Liver (tissue), 9 donors: Measurements from ENCODE around the gene TANC1. TPM values are rescaled to one million over a fixed set of nuclear protein-coding genes. Genes with fewer than 3 reads are reported as not detected.
A peak's percentile ranks its signal among the peaks of the same experiment; 100 is the strongest.

Experiments
- DNase-seq: peaks from one replicate; pipeline ENCODE4 v3.0.0-alpha.2; 2017; ENCODE audit warnings: low spot score
- H3K27ac ChIP-seq, 2 donors: one replicate each; pipeline ENCODE4 v1.7.0; 2013; ENCODE audit warnings: inconsistent platforms in 2 of 2, low read length in 2 of 2, control low read depth in 1 of 2, low read depth in 1 of 2, mild to moderate bottlenecking in 1 of 2
- H3K27me3 ChIP-seq, 4 donors: one replicate each; pipeline versions ENCODE4 v1.6.1 to v1.7.0; 2013; ENCODE audit warnings: low read length in 3 of 4, inconsistent platforms in 1 of 4, mild to moderate bottlenecking in 1 of 4, moderate library complexity in 1 of 4; ENCODE audit not compliant: control insufficient read depth in 4 of 4, insufficient read depth in 4 of 4
- H3K36me3 ChIP-seq, 4 donors: one replicate each; pipeline versions ENCODE4 v1.6.1 to v1.7.0; 2013; ENCODE audit warnings: low read length in 3 of 4, mild to moderate bottlenecking in 3 of 4, low read depth in 1 of 4, moderate library complexity in 1 of 4; ENCODE audit not compliant: control insufficient read depth in 4 of 4, insufficient read depth in 3 of 4
- H3K4me1 ChIP-seq, 4 donors: one replicate each; pipeline versions ENCODE4 v1.6.1 to v1.7.0; 2013; ENCODE audit warnings: low read length in 3 of 4, mild to moderate bottlenecking in 3 of 4, moderate library complexity in 1 of 4; ENCODE audit not compliant: control insufficient read depth in 4 of 4, insufficient read depth in 4 of 4
- H3K4me3 ChIP-seq, 3 donors: one replicate each; pipeline versions ENCODE4 v1.6.1 to v1.7.0; 2013; ENCODE audit warnings: low read length in 3 of 3, control low read depth in 1 of 3, low read depth in 1 of 3, mild to moderate bottlenecking in 1 of 3
- H3K9ac ChIP-seq, 2 donors: one replicate each; pipeline ENCODE4 v1.7.0; 2013; ENCODE audit warnings: low read length in 2 of 2, mild to moderate bottlenecking in 2 of 2, moderate library complexity in 2 of 2, control low read depth in 1 of 2, low read depth in 1 of 2
- H3K9me3 ChIP-seq, 4 donors: one replicate each; pipeline versions ENCODE4 v1.6.1 to v1.7.0; 2013; ENCODE audit warnings: low read length in 3 of 4; ENCODE audit not compliant: control insufficient read depth in 4 of 4
- CTCF ChIP-seq: fragments of 150-350 bp; IDR thresholded peaks from 2 replicates; pipeline ENCODE4 v1.5.1; 2017; ENCODE audit warnings: improper control_type of control experiment, low read depth, low read length; ENCODE audit not compliant: missing input control
- EGR1 ChIP-seq, 2 donors: IDR thresholded peaks; 2 replicates each; pipeline ENCODE4 v1.6.1; 2016 to 2018; ENCODE audit warnings: antibody characterized with exemption in 2 of 2, low read depth in 2 of 2
- FOXA1 ChIP-seq: IDR thresholded peaks from 2 replicates; pipeline ENCODE4 v1.6.1; 2016; ENCODE audit warnings: antibody characterized with exemption
- FOXA2 ChIP-seq: IDR thresholded peaks from 2 replicates; pipeline ENCODE4 v1.6.1; 2016; ENCODE audit warnings: antibody characterized with exemption
- GABPA ChIP-seq, 2 donors: IDR thresholded peaks in 1 of 2; conservative IDR thresholded peaks in 1 of 2; 2 replicates each; pipeline ENCODE4 v1.6.1; 2016; ENCODE audit warnings: antibody characterized with exemption in 2 of 2, mild to moderate bottlenecking in 1 of 2, moderate library complexity in 1 of 2
- HNF4A ChIP-seq, 2 donors: conservative IDR thresholded peaks; 2 replicates each; pipeline ENCODE4 v1.6.1; 2016; ENCODE audit warnings: antibody characterized with exemption in 2 of 2, mild to moderate bottlenecking in 2 of 2
- HNF4G ChIP-seq: IDR thresholded peaks from 2 replicates; pipeline ENCODE4 v1.6.1; 2016; ENCODE audit warnings: antibody characterized with exemption
- JUND ChIP-seq, 2 donors: IDR thresholded peaks; 2 replicates each; pipeline ENCODE4 v1.6.1; 2016; ENCODE audit warnings: antibody characterized with exemption in 2 of 2
- MAX ChIP-seq: IDR thresholded peaks from 2 replicates; pipeline ENCODE4 v1.6.1; 2016; ENCODE audit warnings: antibody characterized with exemption
- NR2F2 ChIP-seq: IDR thresholded peaks from 2 replicates; pipeline ENCODE4 v1.6.1; 2016; ENCODE audit warnings: antibody characterized with exemption
- RXRA ChIP-seq, 2 donors: IDR thresholded peaks; 2 replicates each; pipeline ENCODE4 v1.6.1; 2017 to 2018; ENCODE audit warnings: antibody characterized with exemption in 2 of 2, mild to moderate bottlenecking in 1 of 2
- SP1 ChIP-seq: IDR thresholded peaks from 2 replicates; pipeline ENCODE4 v1.6.1; 2018; ENCODE audit warnings: antibody characterized with exemption, mild to moderate bottlenecking
- TAF1 ChIP-seq: conservative IDR thresholded peaks from 2 replicates; pipeline ENCODE4 v1.6.1; 2016; ENCODE audit warnings: antibody characterized with exemption, mild to moderate bottlenecking
- YY1 ChIP-seq: IDR thresholded peaks from 2 replicates; pipeline ENCODE4 v1.6.1; 2016; ENCODE audit warnings: antibody characterized with exemption, mild to moderate bottlenecking
- WGBS: extraction: QIAGEN DNeasy Blood & Tissue Kit; methylation state at CpG from one replicate; pipeline ENCODE4 v1.1.7; 2013; 5-methylcytosine and 5-hydroxymethylcytosine counted together
- polyA plus RNA-seq, 2 donors: library from polyadenylated mRNA; stranded (reverse) in 1 of 2; unstranded in 1 of 2; fragments of 200-250 nt in 1 of 2; fragments of >200 nt in 1 of 2; fragmentation: Nextera tagmentation in 1 of 2; extraction: Ambion mirVana in 1 of 2; gene quantifications; one replicate each; pipeline versions ENCODE4 v1.2.1 to v1.2.3, GENCODE V29; 2013 to 2015
- total RNA-seq, 2 donors: library from RNA; depleted of rRNA; stranded (reverse); fragments of >200 nt; gene quantifications; one replicate each; pipeline ENCODE4 v1.2.3, GENCODE V29; 2014
- TF ChIP-seq, protein P1 (sequence below): IDR thresholded peaks from 2 replicates; pipeline ENCODE4 v1.6.1; 2016; ENCODE audit warnings: antibody characterized with exemption
- TF ChIP-seq, protein P2 (sequence below): IDR thresholded peaks from 2 replicates; pipeline ENCODE4 v1.6.1; 2016; ENCODE audit warnings: antibody characterized with exemption, mild to moderate bottlenecking
- TF ChIP-seq, protein P3 (sequence below): IDR thresholded peaks from 2 replicates; pipeline ENCODE4 v1.6.1; 2016; ENCODE audit warnings: antibody characterized with exemption
- donor health status: healthy.
- donor health status: healthy.
- donor health status: healthy.
- donor health status: healthy.
- donor health status: healthy.

TANC1 gene
- total and polyA plus RNA-seq, 4 donors: 3.7 to 17.7 (median 5.2) TPM

DNA sequence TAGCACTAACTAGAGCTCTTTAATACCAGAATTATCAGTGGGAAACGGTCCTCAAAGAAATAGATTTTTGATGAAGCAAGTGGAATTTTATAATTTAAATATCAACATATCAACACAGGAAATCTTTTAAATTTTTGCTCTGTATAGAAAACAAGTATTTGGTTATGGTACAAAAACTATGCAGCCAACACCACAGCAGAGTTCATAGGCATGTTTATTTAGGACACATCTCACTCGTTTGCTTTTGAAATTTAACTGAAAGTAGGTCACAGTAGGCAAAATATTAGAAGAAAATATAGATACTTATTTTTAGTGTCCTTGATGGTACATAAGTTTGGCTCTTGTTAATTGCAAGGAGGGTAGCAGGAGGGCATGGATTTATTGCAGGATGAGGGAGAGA lies 34.3 kb upstream of the TANC1 start:
- Histone ChIP-seq H3K9me3 (peaks cover 0 to 4% (median 0%) of the 10 kb centered on the region in 4 donors), H3K9ac (no peak overlapping the region), H3K27ac (no peak overlapping the region), H3K27me3 (no peaks in the 10 kb centered on the region), H3K4me3 (no peak overlapping the region), H3K4me1 (peaks cover 0 to 2% (median 0%) of the 10 kb centered on the region in 4 donors), H3K36me3 (no peaks in the 10 kb centered on the region)
- DNase-seq: no peak
- TF ChIP-seq FOXA1: no peak
- TF ChIP-seq HNF4A (conservative IDR thresholded peaks at IDR 0.05): peak in 1 of 2 donors; percentile 6
- TF ChIP-seq, protein P1, sequence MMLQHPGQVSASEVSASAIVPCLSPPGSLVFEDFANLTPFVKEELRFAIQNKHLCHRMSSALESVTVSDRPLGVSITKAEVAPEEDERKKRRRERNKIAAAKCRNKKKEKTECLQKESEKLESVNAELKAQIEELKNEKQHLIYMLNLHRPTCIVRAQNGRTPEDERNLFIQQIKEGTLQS: no peak
- 43% methylated on average over 2 of the region's 2 CpGs for WGBS

- Histone ChIP-seq H3K27ac (no peak overlapping the region), H3K9me3 (peaks cover 0 to 4% (median 0%) of the 10 kb centered on the region in 4 donors), H3K4me1 (peaks cover 0 to 2% (median 0%) of the 10 kb centered on the region in 4 donors), H3K36me3 (no peaks in the 10 kb centered on the region), H3K4me3 (no peak overlapping the region), H3K9ac (no peak overlapping the region), H3K27me3 (no peaks in the 10 kb centered on the region)
- over 99% methylated on average over 3 of the region's 3 CpGs for WGBS
- TF ChIP-seq HNF4A (conservative IDR thresholded peaks at IDR 0.05) (no peak), FOXA2 (no peak), JUND (IDR thresholded peaks at IDR 0.05) (no peak), SP1 (no peak), GABPA (IDR thresholded peaks at IDR 0.05 in 1 of 2, conservative IDR thresholded peaks at IDR 0.05 in 1 of 2) (no peak), RXRA (IDR thresholded peaks at IDR 0.05) (no peak), TAF1 (no peak), CTCF (no peak)
- TF ChIP-seq, protein P2, sequence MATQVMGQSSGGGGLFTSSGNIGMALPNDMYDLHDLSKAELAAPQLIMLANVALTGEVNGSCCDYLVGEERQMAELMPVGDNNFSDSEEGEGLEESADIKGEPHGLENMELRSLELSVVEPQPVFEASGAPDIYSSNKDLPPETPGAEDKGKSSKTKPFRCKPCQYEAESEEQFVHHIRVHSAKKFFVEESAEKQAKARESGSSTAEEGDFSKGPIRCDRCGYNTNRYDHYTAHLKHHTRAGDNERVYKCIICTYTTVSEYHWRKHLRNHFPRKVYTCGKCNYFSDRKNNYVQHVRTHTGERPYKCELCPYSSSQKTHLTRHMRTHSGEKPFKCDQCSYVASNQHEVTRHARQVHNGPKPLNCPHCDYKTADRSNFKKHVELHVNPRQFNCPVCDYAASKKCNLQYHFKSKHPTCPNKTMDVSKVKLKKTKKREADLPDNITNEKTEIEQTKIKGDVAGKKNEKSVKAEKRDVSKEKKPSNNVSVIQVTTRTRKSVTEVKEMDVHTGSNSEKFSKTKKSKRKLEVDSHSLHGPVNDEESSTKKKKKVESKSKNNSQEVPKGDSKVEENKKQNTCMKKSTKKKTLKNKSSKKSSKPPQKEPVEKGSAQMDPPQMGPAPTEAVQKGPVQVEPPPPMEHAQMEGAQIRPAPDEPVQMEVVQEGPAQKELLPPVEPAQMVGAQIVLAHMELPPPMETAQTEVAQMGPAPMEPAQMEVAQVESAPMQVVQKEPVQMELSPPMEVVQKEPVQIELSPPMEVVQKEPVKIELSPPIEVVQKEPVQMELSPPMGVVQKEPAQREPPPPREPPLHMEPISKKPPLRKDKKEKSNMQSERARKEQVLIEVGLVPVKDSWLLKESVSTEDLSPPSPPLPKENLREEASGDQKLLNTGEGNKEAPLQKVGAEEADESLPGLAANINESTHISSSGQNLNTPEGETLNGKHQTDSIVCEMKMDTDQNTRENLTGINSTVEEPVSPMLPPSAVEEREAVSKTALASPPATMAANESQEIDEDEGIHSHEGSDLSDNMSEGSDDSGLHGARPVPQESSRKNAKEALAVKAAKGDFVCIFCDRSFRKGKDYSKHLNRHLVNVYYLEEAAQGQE: no peak
- no peak for DNase-seq
These were observed 32.8 kb upstream of the TANC1 start for GRCh38 chr2:158935617-158936016.

DNA sequence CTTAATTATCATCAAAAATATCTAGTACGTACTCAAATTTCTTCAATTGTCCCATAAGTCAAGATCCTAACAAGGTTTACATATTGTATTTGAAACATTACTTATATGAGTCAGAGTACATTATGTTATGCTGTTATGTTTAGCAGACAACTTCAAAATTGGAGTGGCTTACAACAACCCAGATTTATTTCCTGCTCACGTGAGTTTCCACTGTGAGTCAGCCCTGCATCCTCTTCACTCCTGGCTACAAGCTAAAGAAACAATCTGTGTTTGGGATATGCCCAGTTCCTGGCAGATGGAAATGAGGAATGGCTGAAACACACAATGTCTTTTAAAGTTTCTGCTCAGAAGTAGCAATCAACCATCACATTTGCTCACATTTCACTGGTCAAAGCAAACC lies 31.5 kb upstream of the TANC1 start:
- no peak for DNase-seq
- H3K27ac ChIP-seq: no peak overlapping the region
- no peak overlapping the region for H3K4me3 ChIP-seq
- H3K36me3 ChIP-seq: no peaks in the 10 kb centered on the region
- peaks cover 0 to 2% (median 0%) of the 10 kb centered on the region in 4 donors for H3K4me1 ChIP-seq
- H3K9ac ChIP-seq: no peak overlapping the region
- no peaks in the 10 kb centered on the region for H3K27me3 ChIP-seq
- peaks cover 0 to 4% (median 0%) of the 10 kb centered on the region in 4 donors for H3K9me3 ChIP-seq
- whole genome bisulfite sequencing: 82% methylated on average over 2 of the region's 2 CpGs
- no peak for TF ChIP-seq YY1
- TF ChIP-seq HNF4A (conservative IDR thresholded peaks at IDR 0.05): no peak
- no peak for TF ChIP-seq EGR1 (IDR thresholded peaks at IDR 0.05; ENCODE audit: low read depth in 2 of 2)
- TF ChIP-seq, protein P1: no peak
- TF ChIP-seq MAX: no peak
- TF ChIP-seq, protein P2: no peak
- no peak for TF ChIP-seq SP1
- no peak for TF ChIP-seq FOXA1
- no peak for TF ChIP-seq NR2F2
- TF ChIP-seq HNF4G: no peak
- TF ChIP-seq, protein P3, sequence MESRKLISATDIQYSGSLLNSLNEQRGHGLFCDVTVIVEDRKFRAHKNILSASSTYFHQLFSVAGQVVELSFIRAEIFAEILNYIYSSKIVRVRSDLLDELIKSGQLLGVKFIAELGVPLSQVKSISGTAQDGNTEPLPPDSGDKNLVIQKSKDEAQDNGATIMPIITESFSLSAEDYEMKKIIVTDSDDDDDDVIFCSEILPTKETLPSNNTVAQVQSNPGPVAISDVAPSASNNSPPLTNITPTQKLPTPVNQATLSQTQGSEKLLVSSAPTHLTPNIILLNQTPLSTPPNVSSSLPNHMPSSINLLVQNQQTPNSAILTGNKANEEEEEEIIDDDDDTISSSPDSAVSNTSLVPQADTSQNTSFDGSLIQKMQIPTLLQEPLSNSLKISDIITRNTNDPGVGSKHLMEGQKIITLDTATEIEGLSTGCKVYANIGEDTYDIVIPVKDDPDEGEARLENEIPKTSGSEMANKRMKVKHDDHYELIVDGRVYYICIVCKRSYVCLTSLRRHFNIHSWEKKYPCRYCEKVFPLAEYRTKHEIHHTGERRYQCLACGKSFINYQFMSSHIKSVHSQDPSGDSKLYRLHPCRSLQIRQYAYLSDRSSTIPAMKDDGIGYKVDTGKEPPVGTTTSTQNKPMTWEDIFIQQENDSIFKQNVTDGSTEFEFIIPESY: no peak
